Liver (tissue), 9 donors: Measurements from ENCODE around the gene SMG6. TPM values are rescaled to one million over a fixed set of nuclear protein-coding genes. Genes with fewer than 3 reads are reported as not detected.

Source experiments
- DNase-seq: peaks from one replicate; pipeline ENCODE4 v3.0.0-alpha.2; 2017; ENCODE audit warnings: low spot score
- H3K27ac ChIP-seq, 2 donors: one replicate each; pipeline ENCODE4 v1.7.0; 2013; ENCODE audit warnings: inconsistent platforms in 2 of 2, low read length in 2 of 2, control low read depth in 1 of 2, low read depth in 1 of 2, mild to moderate bottlenecking in 1 of 2
- H3K27me3 ChIP-seq, 4 donors: one replicate each; pipeline versions ENCODE4 v1.6.1 to v1.7.0; 2013; ENCODE audit warnings: low read length in 3 of 4, inconsistent platforms in 1 of 4, mild to moderate bottlenecking in 1 of 4, moderate library complexity in 1 of 4; ENCODE audit not compliant: control insufficient read depth in 4 of 4, insufficient read depth in 4 of 4
- H3K36me3 ChIP-seq, 4 donors: one replicate each; pipeline versions ENCODE4 v1.6.1 to v1.7.0; 2013; ENCODE audit warnings: low read length in 3 of 4, mild to moderate bottlenecking in 3 of 4, low read depth in 1 of 4, moderate library complexity in 1 of 4; ENCODE audit not compliant: control insufficient read depth in 4 of 4, insufficient read depth in 3 of 4
- H3K4me1 ChIP-seq, 4 donors: one replicate each; pipeline versions ENCODE4 v1.6.1 to v1.7.0; 2013; ENCODE audit warnings: low read length in 3 of 4, mild to moderate bottlenecking in 3 of 4, moderate library complexity in 1 of 4; ENCODE audit not compliant: control insufficient read depth in 4 of 4, insufficient read depth in 4 of 4
- H3K4me3 ChIP-seq, 3 donors: one replicate each; pipeline versions ENCODE4 v1.6.1 to v1.7.0; 2013; ENCODE audit warnings: low read length in 3 of 3, control low read depth in 1 of 3, low read depth in 1 of 3, mild to moderate bottlenecking in 1 of 3
- H3K9ac ChIP-seq, 2 donors: one replicate each; pipeline ENCODE4 v1.7.0; 2013; ENCODE audit warnings: low read length in 2 of 2, mild to moderate bottlenecking in 2 of 2, moderate library complexity in 2 of 2, control low read depth in 1 of 2, low read depth in 1 of 2
- H3K9me3 ChIP-seq, 4 donors: one replicate each; pipeline versions ENCODE4 v1.6.1 to v1.7.0; 2013; ENCODE audit warnings: low read length in 3 of 4; ENCODE audit not compliant: control insufficient read depth in 4 of 4
- FOXA2 ChIP-seq: IDR thresholded peaks from 2 replicates; pipeline ENCODE4 v1.6.1; 2016; ENCODE audit warnings: antibody characterized with exemption
- GABPA ChIP-seq, 2 donors: IDR thresholded peaks in 1 of 2; conservative IDR thresholded peaks in 1 of 2; 2 replicates each; pipeline ENCODE4 v1.6.1; 2016; ENCODE audit warnings: antibody characterized with exemption in 2 of 2, mild to moderate bottlenecking in 1 of 2, moderate library complexity in 1 of 2
- HNF4A ChIP-seq, 2 donors: conservative IDR thresholded peaks; 2 replicates each; pipeline ENCODE4 v1.6.1; 2016; ENCODE audit warnings: antibody characterized with exemption in 2 of 2, mild to moderate bottlenecking in 2 of 2
- JUND ChIP-seq, 2 donors: IDR thresholded peaks; 2 replicates each; pipeline ENCODE4 v1.6.1; 2016; ENCODE audit warnings: antibody characterized with exemption in 2 of 2
- RXRA ChIP-seq, 2 donors: IDR thresholded peaks; 2 replicates each; pipeline ENCODE4 v1.6.1; 2017 to 2018; ENCODE audit warnings: antibody characterized with exemption in 2 of 2, mild to moderate bottlenecking in 1 of 2
- TAF1 ChIP-seq: conservative IDR thresholded peaks from 2 replicates; pipeline ENCODE4 v1.6.1; 2016; ENCODE audit warnings: antibody characterized with exemption, mild to moderate bottlenecking
- YY1 ChIP-seq: IDR thresholded peaks from 2 replicates; pipeline ENCODE4 v1.6.1; 2016; ENCODE audit warnings: antibody characterized with exemption, mild to moderate bottlenecking
- WGBS: extraction: QIAGEN DNeasy Blood & Tissue Kit; methylation state at CpG from one replicate; pipeline ENCODE4 v1.1.7; 2013; 5-methylcytosine and 5-hydroxymethylcytosine counted together
- polyA plus RNA-seq, 2 donors: library from polyadenylated mRNA; stranded (reverse) in 1 of 2; unstranded in 1 of 2; fragments of 200-250 nt in 1 of 2; fragments of >200 nt in 1 of 2; fragmentation: Nextera tagmentation in 1 of 2; extraction: Ambion mirVana in 1 of 2; gene quantifications; one replicate each; pipeline versions ENCODE4 v1.2.1 to v1.2.3, GENCODE V29; 2013 to 2015
- total RNA-seq, 2 donors: library from RNA; depleted of rRNA; stranded (reverse); fragments of >200 nt; gene quantifications; one replicate each; pipeline ENCODE4 v1.2.3, GENCODE V29; 2014
- TF ChIP-seq, protein P1 (sequence below): IDR thresholded peaks from 2 replicates; pipeline ENCODE4 v1.6.1; 2016; ENCODE audit warnings: antibody characterized with exemption
- TF ChIP-seq, protein P2 (sequence below): IDR thresholded peaks from 2 replicates; pipeline ENCODE4 v1.6.1; 2016; ENCODE audit warnings: antibody characterized with exemption
- TF ChIP-seq, protein P3 (sequence below): fragments of 150-350 bp; IDR thresholded peaks from 2 replicates; pipeline ENCODE4 v1.5.1; 2017; ENCODE audit warnings: improper control_type of control experiment, low read depth, low read length; ENCODE audit not compliant: missing input control
- TF ChIP-seq, protein P4 (sequence below): IDR thresholded peaks from 2 replicates; pipeline ENCODE4 v1.6.1; 2016; ENCODE audit warnings: antibody characterized with exemption, mild to moderate bottlenecking
- donor health status: healthy.
- donor health status: healthy.
- donor health status: healthy.
- donor health status: healthy.
- donor health status: healthy.

The SMG6 gene
- total and polyA plus RNA-seq, 4 donors: 4.9 to 12.0 (median 8.2) TPM

DNA sequence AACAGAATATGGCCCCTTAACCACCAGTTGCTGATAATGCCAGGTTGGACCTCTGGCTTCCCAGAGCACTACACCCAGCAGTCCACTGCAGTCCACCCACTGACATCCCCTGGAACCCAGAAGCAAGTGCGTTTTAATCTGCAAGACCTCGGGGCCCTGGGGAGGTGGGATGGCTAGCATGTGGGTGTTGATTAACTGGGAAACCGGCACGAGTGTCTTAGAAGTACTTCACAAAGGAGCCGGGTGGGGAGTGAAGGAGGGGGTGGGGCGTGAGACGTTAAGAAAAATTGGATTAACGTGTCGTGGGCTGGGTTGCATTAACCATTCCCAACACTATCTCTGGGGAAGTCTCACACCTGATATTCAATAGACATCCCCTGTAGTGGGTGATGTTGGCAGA is 254.8 kb downstream of the SMG6 start:
- 16% methylated on average over 9 of the region's 9 CpGs for WGBS
- Histone ChIP-seq H3K27me3 (peaks cover 0 to 2% (median 0%) of the 10 kb centered on the region in 4 donors), H3K36me3 (no peaks in the 10 kb centered on the region), H3K27ac (no peak overlapping the region), H3K4me3 (peak overlapping the region in 1 of 3 donors; percentile 77), H3K9ac (no peak overlapping the region), H3K9me3 (no peaks in the 10 kb centered on the region), H3K4me1 (peaks cover 4 to 15% (median 12%) of the 10 kb centered on the region in 4 donors)
- TF ChIP-seq YY1 (no peak), TAF1 (no peak), JUND (IDR thresholded peaks at IDR 0.05) (no peak), RXRA (IDR thresholded peaks at IDR 0.05) (no peak)
- TF ChIP-seq, protein P1, sequence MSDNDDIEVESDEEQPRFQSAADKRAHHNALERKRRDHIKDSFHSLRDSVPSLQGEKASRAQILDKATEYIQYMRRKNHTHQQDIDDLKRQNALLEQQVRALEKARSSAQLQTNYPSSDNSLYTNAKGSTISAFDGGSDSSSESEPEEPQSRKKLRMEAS: no peak
- TF ChIP-seq, protein P2, sequence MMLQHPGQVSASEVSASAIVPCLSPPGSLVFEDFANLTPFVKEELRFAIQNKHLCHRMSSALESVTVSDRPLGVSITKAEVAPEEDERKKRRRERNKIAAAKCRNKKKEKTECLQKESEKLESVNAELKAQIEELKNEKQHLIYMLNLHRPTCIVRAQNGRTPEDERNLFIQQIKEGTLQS: no peak
- TF ChIP-seq, protein P3, sequence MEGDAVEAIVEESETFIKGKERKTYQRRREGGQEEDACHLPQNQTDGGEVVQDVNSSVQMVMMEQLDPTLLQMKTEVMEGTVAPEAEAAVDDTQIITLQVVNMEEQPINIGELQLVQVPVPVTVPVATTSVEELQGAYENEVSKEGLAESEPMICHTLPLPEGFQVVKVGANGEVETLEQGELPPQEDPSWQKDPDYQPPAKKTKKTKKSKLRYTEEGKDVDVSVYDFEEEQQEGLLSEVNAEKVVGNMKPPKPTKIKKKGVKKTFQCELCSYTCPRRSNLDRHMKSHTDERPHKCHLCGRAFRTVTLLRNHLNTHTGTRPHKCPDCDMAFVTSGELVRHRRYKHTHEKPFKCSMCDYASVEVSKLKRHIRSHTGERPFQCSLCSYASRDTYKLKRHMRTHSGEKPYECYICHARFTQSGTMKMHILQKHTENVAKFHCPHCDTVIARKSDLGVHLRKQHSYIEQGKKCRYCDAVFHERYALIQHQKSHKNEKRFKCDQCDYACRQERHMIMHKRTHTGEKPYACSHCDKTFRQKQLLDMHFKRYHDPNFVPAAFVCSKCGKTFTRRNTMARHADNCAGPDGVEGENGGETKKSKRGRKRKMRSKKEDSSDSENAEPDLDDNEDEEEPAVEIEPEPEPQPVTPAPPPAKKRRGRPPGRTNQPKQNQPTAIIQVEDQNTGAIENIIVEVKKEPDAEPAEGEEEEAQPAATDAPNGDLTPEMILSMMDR: no peak
- no peak for DNase-seq

DNA sequence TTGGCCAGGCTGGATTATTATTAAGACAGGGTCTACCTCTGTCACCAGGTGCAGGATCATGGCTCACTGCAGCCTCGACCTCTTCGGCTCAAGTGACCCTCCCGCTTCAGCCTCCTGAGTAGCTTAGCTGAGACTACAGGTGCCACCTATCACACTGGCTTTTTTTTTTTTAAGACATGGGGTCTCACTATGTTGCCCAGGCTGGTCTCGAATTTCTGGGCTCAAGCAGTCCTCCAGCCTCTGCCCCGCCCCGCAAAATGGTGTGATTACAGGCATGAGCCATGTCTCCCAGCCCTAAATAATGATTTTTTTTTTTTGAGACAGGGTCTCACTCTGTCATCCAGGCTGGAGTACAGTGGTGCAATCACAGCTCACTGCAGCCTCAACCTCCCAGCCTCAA is 256.0 kb downstream of the SMG6 start:
- no peak for DNase-seq
- no peaks in the 10 kb centered on the region for H3K9me3 ChIP-seq
- WGBS: 89% methylated on average over 6 of the region's 6 CpGs
- TF ChIP-seq HNF4A (conservative IDR thresholded peaks at IDR 0.05) (no peak), FOXA2 (no peak), GABPA (IDR thresholded peaks at IDR 0.05 in 1 of 2, conservative IDR thresholded peaks at IDR 0.05 in 1 of 2) (no peak), YY1 (no peak), TAF1 (no peak)
- TF ChIP-seq, protein P2: no peak
- TF ChIP-seq, protein P1: no peak
- TF ChIP-seq, protein P4, sequence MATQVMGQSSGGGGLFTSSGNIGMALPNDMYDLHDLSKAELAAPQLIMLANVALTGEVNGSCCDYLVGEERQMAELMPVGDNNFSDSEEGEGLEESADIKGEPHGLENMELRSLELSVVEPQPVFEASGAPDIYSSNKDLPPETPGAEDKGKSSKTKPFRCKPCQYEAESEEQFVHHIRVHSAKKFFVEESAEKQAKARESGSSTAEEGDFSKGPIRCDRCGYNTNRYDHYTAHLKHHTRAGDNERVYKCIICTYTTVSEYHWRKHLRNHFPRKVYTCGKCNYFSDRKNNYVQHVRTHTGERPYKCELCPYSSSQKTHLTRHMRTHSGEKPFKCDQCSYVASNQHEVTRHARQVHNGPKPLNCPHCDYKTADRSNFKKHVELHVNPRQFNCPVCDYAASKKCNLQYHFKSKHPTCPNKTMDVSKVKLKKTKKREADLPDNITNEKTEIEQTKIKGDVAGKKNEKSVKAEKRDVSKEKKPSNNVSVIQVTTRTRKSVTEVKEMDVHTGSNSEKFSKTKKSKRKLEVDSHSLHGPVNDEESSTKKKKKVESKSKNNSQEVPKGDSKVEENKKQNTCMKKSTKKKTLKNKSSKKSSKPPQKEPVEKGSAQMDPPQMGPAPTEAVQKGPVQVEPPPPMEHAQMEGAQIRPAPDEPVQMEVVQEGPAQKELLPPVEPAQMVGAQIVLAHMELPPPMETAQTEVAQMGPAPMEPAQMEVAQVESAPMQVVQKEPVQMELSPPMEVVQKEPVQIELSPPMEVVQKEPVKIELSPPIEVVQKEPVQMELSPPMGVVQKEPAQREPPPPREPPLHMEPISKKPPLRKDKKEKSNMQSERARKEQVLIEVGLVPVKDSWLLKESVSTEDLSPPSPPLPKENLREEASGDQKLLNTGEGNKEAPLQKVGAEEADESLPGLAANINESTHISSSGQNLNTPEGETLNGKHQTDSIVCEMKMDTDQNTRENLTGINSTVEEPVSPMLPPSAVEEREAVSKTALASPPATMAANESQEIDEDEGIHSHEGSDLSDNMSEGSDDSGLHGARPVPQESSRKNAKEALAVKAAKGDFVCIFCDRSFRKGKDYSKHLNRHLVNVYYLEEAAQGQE: no peak
- no peak overlapping the region for H3K9ac ChIP-seq
- peaks cover 0 to 4% (median 0%) of the 10 kb centered on the region in 4 donors for H3K36me3 ChIP-seq
- H3K27me3 ChIP-seq: peaks cover 0 to 2% (median 0%) of the 10 kb centered on the region in 4 donors
- no peak overlapping the region for H3K27ac ChIP-seq
- peaks cover 6 to 17% (median 11%) of the 10 kb centered on the region in 4 donors for H3K4me1 ChIP-seq
- H3K4me3 ChIP-seq: no peak overlapping the region
